ENCODE measurements around the gene FAM83C.
"Not testable (repeated sequence)": the region's sequence is repeated elsewhere in the genome, so short reads cannot be mapped to it uniquely, and the experiment has no call there.

The FAM83C gene

GRCh38 chr20:35262731-35263531 lies 29.3 kb downstream of the FAM83C start:
- DNase-seq = not testable (repeated sequence)

- not testable (repeated sequence) for DNase-seq
Observed at GRCh38 chr20:35262321-35262720, 29.9 kb downstream of the FAM83C start.

- DNase-seq = no peak
Observed at GRCh38 chr20:35260426-35260825, 31.8 kb downstream of the FAM83C start.

- DNase-seq = no peak
Observed at GRCh38 chr20:35257175-35257909, 34.9 kb downstream of the FAM83C start.

GRCh38 chr20:35254448-35254999 lies 37.7 kb downstream of the FAM83C start:
- DNase-seq = no peak

- no peak for DNase-seq
Observed at GRCh38 chr20:35253010-35253409, 39.2 kb downstream of the FAM83C start.

- not testable (repeated sequence) for DNase-seq
Observed at GRCh38 chr20:35252598-35252997, 39.6 kb downstream of the FAM83C start.

- DNase-seq = no peak
Observed at GRCh38 chr20:35252037-35252461, 40.2 kb downstream of the FAM83C start.

GRCh38 chr20:35251613-35251940 lies 40.6 kb downstream of the FAM83C start:
- no peak for DNase-seq

- no peak for DNase-seq
Observed at GRCh38 chr20:35248641-35249475, 43.4 kb downstream of the FAM83C start.

GRCh38 chr20:35246723-35247122 lies 45.5 kb downstream of the FAM83C start:
- DNase-seq = no peak

GRCh38 chr20:35243986-35244385 lies 48.2 kb downstream of the FAM83C start:
- peak; percentile 43 to 48 for DNase-seq

- no peak for DNase-seq
Observed at GRCh38 chr20:35243317-35243716, 48.9 kb downstream of the FAM83C start.

GRCh38 chr20:35240811-35241293 lies 51.4 kb downstream of the FAM83C start:
- DNase-seq = no peak

GRCh38 chr20:35240083-35240810 lies 52.0 kb downstream of the FAM83C start:
- DNase-seq = no peak

- DNase-seq = no peak
Observed at GRCh38 chr20:35238735-35239134, 53.5 kb downstream of the FAM83C start.

GRCh38 chr20:35238170-35238569 lies 54.1 kb downstream of the FAM83C start:
- DNase-seq = no peak

GRCh38 chr20:35237486-35237885 lies 54.7 kb downstream of the FAM83C start:
- no peak for DNase-seq

- no peak for DNase-seq
Observed at GRCh38 chr20:35235881-35236280, 56.3 kb downstream of the FAM83C start.

Data from NCI-H2081 (cell line).